ENCODE data around the gene TAF11L14.

The TAF11L14 gene

DNA sequence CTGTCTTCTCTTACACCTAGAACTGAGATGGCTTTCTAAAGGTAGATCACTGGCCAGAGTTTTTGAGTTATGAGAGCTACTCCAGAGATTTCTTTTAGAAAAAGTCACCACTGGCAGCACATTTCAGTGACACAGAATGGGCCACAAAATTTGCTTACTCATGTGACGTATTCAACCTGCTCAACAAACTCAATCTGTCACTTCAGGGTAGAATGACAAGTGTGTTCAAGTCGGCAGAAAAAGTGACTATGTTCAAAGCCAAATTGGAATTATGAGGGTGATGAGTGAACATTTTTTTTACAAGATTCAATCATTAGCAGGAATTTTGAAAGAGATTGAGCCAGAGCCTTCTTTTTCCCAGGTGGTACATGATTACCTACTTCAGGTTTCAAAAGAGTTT, 46.5 kb downstream of the TAF11L14 start:
- DNase-seq, result no peak

Data from Kasumi-1 (cell line).